NOMO-1 (cell line): ENCODE measurements around the gene OR7C1.
"Not testable (repeated sequence)": the region's sequence is repeated elsewhere in the genome, so short reads cannot be mapped to it uniquely, and the experiment has no call there.

Experiments used
- DNase-seq, 2 experiments: peaks; one replicate each; lab custom pipeline; 2025; ENCODE audit not compliant: unreplicated experiment in 2 of 2; lab: John Stamatoyannopoulos, UW

OR7C1 gene

DNA sequence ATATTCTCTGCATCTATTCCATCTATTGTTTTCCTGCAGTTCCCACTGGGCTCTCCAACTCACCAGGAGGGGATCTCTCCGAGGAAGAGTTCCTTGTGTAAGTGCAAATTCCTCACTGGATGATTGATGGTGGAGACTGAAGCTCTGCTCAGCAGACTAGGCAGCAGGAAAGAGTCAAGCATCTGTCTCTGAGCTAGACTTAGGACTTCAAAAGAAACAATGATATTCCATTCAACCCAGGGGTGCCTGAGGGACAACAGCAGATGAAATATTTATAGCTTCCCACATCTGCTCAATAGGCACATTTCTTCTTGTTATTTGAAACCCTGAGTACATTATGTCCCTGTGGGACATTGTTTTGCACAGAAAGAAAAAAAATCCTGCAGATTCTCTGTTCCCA is at the start of gene OR7C1, which contains the start of gene OR7A5:
Gene OR7C1 (minus strand): TSS at position 175 of the 400 bp plus-strand sequence. CDS start 35,049 bp downstream, outside the sequence.
Gene OR7A5 (minus strand): TSS at position 175 of the 400 bp plus-strand sequence. CDS start 6,944 bp downstream, outside the sequence.
- no peak for DNase-seq

GRCh38 chr19:14871619-14872230 is 36.7 kb upstream of the OR7C1 start:
- DNase-seq = peak in 1 of 2 experiments; percentile 15

DNA sequence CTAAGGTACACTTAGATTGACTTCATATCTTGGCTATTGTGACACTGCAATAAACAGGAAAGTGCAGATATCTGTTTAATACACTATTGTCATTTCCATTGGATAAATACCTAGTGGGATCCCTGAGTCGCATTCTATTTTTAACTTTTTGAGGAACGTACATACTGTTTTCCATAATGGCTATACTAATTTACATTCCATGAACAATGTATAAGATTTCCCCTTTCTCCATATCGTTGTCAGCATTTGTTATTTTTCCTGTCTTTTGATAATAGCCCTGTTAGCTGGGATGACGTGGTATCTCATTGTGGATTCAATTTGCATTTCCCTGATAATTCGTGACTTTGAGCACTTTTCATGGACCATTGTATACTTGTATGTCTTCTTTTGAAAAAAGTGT is 33.5 kb upstream of the OR7C1 start:
- DNase-seq = no peak

- DNase-seq = no peak
These were observed 13.8 kb upstream of the OR7C1 start, which contains the start of gene OR7A10 for GRCh38 chr19:14848822-14849221. Gene OR7A10, minus strand, starts transcription at chr19:14848922. Its CDS starts 7,045 bp downstream, at chr19:14841877.

DNA sequence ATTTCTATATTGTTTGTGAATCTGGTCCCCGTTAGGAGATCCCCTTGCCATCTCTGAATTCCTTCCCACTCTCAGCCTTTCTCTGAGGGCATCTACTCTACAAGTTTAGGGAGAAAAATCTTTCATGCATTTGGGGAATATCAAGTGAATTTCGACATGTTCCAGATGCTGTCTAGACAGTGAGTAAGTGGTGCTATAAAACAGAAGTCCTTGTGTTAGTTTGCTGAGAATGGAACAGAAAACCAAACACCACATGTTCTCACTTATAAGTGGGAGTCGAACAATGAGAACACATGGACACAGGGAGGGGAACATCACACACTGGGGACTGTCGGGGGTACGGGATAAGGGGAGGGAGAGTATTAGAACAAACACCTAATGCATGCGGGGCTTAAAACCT is 8.6 kb upstream of the OR7C1 start:
- DNase-seq = no peak

DNA sequence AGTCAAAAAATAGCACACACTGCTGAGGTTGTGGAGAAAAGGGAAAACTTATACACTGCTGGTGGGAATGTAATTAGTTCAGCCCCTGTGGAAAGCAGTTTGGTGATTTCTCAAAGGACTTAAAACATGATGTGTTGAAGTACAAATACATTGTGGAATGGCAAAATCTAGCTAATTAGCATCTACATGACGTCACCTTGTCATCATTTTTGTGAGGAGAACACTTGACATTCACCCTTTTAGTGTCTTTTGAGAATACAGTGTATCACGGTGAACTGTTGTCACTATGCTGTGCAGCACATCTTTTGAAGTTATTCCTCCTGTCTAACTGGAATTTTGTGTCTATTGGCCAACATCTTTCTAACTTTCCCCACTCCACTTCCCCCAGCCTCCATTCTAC is 8.2 kb upstream of the OR7C1 start:
- DNase-seq = no peak

- no peak for DNase-seq
These were observed 5.2 kb upstream of the OR7C1 start for GRCh38 chr19:14840206-14840605.

GRCh38 chr19:14837391-14837790 is 2.4 kb upstream of the OR7C1 start:
- no peak for DNase-seq

DNA sequence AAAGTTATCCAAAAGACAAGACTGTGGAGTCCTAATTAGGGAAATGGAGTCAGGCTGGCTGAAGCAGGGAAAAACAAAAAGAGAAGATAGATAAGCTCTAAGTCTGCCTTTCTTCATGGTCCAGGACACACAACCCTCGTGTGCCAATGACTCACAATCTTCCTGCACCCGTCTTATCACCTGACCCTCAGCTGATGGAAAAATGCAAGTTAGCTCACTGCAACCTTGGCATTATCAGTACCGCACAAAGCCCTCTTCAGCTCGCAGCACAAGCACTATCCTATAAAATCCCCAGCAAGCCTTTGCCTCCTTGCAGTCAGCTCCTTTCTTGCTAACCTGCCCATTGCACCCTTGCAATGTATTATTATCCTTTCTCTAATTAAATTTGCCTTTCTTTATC is 4.3 kb downstream of the OR7C1 start:
- DNase-seq = no peak

DNA sequence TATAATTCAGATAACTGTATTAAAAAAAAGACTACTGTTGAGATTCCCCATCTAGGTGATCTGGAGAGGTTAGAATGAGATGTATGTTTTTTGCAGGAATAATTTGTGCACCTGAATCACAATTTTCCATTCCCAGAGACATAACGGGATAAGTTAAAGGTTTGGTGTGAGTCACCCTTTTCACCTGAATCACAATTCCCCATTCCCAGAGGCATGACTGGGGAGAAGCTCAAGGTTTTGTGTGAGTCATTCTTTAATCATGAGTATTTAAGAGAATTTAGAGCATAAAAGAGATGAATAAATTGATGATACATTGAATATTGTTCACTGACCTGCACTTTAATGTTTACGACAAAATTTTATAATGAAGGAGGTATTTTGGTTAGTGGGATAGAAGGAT is 9.0 kb downstream of the OR7C1 start:
- DNase-seq = no peak

DNA sequence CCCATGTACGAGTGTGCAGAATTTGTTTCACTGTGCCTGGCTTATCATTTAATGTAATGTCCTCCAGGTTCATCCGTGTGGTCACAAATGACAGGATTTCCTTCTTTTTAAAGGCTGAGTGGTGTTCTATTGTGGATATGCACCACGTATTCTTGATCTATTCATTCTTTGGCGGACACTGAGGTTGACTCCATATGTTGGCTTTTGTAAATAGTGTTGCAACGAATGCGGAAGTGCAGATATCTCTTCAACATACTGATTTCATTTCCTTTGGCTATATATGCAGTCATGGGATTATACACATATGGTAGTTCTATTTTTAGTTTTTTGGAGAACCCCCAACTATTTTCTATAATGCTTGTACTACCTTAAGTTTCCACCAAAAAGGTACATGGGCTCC is 13.0 kb downstream of the OR7C1 start:
- peak; percentile 29 to 52 for DNase-seq

DNA sequence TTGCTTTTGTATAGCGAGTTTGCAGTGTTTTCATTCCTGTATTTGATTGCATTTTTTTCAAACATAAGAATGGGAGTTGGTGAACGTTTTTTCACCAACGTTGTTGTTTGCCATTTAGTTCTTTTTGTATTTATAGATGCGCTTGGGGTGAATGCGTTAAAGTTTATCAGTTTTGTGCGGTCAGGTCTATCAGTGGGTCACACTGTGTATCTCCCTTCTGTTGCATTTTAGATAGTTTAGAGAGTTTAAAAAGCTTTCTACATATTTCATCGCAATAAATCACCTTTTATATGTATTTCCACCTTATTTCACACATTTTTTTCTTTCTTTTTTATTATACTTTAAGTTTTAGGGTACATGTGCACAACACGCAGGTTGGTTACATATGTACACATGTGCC is 16.4 kb downstream of the OR7C1 start:
- DNase-seq = no peak

DNA sequence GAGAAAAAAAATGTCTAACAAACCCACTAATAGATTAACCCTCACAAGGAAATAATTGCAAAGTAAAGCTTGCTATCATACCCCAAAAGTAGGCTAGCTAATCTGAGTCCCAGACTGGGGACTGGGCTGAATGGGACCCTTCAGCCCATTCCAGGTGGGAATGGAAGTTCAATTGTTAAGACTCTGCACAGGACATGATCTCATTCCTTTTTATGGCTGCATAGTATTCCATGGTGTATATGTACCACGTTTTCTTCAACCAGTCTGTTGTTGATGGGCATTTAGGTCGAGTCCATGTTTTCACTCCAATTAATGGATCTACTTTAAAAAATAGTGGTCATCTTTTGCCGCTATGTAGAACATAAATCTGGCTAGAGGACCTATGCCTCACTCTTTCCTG is 17.9 kb downstream of the OR7C1 start:
- DNase-seq = no peak

DNA sequence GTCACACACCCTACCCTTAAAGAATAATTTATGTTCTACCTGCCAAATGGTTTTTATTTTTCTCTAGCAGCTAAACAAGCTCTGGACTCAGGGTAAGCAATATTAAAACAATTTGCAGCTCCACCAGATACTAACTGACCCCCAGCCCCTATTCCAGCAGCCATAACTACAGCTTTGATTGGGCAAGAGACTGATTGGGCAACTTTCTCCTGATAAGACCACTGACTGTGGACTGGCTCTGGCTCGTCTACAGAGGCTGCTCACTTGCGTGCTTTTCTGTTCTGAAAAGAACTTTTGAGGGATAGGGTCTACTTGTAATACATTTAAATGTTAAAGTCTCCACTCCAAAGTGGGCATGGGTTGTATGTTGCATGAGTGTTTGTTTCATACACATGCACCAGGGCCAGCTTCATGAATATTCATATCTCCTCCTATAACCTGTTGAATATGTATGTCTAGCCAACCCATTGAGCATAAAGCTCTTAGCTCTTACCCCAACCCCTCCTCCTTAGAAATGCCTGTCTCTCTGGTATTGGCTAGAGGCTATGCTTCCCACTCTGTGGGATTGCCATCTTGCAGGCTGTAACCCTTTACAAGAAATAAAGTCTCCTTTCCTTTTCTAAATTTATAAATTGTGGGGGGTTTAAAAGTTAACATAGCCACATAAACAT is 19.9 kb downstream of the OR7C1 start:
- DNase-seq = no peak

DNA sequence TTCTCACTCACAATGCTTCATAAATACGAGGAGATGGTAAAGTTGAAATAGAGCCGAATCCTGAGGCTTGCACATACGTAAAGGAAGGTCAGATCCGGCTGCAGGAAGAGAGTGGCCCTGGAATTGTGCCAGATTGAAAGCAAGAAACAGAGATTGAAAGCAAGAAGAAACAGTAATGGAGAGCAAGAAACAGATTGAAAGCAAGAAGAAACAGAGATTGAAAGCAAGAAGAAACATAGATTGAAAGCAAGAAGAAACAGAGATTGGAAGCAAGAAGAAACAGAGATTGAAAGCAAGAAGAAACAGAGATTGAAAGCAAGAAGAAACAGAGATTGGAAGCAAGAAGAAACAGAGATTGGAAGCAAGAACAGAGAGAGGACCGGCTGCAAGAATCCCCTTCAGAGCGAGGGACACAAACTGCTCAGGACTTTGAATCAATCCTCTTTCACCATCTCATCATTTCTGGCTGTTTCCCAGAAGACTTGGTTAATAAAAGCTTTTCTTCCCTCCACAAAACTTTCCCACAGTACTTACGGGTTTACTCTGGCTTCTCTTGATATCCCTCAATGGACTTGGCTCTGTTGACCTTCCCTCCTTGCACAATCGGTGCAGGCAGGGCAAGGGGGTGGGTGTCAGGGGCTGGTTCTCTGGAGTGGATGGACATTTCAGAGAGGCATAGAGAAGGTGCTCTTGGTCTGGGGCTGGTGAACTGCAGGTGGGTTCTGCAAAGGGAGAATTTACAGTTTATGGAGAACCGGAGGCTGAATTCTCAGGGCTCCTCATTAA is 25.5 kb downstream of the OR7C1 start:
- DNase-seq = no peak

DNA sequence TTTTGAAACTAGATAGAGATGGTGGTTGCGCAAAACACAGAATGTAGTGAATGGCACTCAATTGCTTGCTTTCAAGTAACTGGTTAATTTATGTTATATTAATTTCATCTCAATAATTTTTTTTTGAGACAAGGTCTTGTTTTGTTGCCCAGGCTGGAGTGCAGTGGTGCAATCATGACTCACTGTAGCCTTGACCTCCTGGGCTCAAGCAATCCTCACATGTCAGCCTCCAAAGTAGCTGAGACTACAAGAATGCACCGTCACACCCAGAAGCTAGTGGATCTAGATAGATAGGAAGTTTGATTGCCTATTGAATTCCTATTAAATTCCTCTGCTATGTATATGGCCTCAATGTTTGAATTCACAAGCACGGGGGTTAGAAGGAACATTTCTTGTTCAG is 30.2 kb downstream of the OR7C1 start:
- DNase-seq = no peak

DNA sequence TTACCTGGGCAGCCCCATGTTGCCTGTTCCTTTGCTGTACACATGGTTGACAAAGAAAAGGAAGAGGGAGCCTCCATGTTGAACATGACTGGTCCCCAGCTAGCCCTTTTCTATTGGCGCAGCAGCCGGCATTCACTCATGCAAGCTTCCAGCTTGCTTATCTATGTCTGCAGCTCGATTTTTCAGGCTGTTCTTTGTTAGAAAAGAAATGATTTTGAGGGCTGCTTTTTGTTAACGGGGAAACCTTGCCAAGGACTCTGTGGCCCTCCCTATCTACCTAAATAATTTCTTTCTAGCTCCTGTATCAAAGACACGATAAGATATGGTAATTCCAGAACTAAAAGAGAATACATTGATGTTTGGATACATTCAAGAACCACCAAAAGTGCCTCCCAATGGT is 36.2 kb downstream of the OR7C1 start:
- no peak for DNase-seq

- no peak for DNase-seq
These were observed 39.0 kb downstream of the OR7C1 start for GRCh38 chr19:14796021-14796420.

DNA sequence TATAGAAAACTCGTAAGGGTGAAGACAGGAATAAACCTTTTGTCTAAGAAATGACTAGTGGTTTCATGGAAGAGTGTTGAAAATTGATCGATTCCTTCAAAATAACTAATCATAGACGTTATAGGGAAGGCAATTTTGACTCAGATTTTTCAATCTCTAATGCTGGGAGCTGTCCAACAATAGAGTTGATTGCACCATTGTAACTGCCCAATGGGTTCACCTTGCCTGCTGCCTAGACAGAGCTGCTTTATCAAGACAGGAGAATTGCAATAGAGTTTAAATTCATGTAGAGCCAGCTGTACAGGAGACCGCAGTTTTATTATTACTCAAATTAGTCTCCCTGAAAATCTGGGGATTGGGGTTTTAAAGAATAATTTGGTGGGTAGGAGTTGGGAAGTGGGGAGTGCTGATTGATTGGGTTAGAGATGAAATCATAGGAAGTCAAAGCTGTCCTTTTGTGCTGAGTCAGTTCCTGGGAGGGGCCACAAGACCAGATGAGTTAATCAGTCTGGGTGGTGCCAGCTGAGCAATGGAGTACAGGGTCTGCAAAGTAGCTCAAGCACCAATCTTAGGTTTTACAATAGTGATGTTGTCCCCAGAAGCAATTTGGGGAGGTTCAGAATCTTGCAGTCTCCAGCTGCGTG is 39.8 kb downstream of the OR7C1 start:
- DNase-seq = peak in 1 of 2 experiments; percentile 4

DNA sequence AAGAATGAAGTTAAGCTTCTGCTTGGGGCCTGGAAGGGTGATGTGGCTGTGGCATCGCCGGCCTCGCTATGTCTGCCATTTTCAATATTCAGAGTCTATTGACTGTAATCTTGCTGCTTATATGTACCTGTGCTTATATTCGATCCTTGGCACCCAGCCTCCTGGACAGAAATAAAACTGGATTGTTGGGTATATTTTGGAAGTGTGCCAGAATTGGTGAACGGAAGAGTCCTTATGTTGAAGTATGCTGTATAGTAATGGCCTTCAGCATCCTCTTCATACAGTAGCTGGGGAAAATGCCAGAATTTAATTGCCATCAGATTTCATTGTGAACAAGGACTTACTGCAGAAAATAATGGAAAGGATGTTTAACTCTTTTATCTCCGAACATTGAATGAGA is 42.7 kb downstream of the OR7C1 start:
- DNase-seq = not testable (repeated sequence)

DNA sequence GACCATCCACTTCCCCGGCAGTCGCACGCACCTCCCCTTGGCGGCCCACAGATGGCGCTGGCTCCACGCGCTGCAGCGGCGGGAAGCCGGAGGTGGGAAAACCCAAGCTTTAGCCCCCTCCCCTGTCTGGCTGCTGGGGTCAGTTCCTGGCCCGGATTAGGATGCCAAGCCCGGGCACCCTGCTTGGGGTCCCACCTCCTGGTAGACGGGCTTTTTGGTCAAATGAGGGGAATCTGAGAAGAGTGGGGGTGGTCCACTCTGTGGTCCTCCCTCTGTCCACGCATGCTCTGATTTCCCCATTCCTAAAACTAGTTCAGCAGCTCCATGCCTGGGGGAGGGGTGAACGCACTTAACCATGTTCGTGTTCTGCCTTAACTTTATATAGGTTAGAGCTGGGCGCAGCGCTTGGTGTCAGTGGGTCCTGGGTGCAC is 48.5 kb downstream of the OR7C1 start:
- DNase-seq = peak in 1 of 2 experiments; percentile 6
